ENCODE data around the gene ACTN1. TPM values are rescaled to one million over a fixed set of nuclear protein-coding genes. Genes with fewer than 3 reads are reported as not detected.

Gene ACTN1
- total and polyA plus RNA-seq, 2 experiments from 2014 or later, result 121 to 280 TPM

GRCh38 chr14:68877993-68878575 is 101.0 kb downstream of the ACTN1 start:
- no peaks in the 10 kb centered on the region for H3K27me3 ChIP-seq (ENCODE audit: insufficient read depth)
- H3K79me2 ChIP-seq (replicated peaks; ENCODE audit: insufficient read depth), result no peaks in the 10 kb centered on the region
- no peak for TF ChIP-seq NANOG (IDR thresholded peaks at IDR 0.05; ENCODE audit: borderline replicate concordance)
- TF ChIP-seq, protein P1, sequence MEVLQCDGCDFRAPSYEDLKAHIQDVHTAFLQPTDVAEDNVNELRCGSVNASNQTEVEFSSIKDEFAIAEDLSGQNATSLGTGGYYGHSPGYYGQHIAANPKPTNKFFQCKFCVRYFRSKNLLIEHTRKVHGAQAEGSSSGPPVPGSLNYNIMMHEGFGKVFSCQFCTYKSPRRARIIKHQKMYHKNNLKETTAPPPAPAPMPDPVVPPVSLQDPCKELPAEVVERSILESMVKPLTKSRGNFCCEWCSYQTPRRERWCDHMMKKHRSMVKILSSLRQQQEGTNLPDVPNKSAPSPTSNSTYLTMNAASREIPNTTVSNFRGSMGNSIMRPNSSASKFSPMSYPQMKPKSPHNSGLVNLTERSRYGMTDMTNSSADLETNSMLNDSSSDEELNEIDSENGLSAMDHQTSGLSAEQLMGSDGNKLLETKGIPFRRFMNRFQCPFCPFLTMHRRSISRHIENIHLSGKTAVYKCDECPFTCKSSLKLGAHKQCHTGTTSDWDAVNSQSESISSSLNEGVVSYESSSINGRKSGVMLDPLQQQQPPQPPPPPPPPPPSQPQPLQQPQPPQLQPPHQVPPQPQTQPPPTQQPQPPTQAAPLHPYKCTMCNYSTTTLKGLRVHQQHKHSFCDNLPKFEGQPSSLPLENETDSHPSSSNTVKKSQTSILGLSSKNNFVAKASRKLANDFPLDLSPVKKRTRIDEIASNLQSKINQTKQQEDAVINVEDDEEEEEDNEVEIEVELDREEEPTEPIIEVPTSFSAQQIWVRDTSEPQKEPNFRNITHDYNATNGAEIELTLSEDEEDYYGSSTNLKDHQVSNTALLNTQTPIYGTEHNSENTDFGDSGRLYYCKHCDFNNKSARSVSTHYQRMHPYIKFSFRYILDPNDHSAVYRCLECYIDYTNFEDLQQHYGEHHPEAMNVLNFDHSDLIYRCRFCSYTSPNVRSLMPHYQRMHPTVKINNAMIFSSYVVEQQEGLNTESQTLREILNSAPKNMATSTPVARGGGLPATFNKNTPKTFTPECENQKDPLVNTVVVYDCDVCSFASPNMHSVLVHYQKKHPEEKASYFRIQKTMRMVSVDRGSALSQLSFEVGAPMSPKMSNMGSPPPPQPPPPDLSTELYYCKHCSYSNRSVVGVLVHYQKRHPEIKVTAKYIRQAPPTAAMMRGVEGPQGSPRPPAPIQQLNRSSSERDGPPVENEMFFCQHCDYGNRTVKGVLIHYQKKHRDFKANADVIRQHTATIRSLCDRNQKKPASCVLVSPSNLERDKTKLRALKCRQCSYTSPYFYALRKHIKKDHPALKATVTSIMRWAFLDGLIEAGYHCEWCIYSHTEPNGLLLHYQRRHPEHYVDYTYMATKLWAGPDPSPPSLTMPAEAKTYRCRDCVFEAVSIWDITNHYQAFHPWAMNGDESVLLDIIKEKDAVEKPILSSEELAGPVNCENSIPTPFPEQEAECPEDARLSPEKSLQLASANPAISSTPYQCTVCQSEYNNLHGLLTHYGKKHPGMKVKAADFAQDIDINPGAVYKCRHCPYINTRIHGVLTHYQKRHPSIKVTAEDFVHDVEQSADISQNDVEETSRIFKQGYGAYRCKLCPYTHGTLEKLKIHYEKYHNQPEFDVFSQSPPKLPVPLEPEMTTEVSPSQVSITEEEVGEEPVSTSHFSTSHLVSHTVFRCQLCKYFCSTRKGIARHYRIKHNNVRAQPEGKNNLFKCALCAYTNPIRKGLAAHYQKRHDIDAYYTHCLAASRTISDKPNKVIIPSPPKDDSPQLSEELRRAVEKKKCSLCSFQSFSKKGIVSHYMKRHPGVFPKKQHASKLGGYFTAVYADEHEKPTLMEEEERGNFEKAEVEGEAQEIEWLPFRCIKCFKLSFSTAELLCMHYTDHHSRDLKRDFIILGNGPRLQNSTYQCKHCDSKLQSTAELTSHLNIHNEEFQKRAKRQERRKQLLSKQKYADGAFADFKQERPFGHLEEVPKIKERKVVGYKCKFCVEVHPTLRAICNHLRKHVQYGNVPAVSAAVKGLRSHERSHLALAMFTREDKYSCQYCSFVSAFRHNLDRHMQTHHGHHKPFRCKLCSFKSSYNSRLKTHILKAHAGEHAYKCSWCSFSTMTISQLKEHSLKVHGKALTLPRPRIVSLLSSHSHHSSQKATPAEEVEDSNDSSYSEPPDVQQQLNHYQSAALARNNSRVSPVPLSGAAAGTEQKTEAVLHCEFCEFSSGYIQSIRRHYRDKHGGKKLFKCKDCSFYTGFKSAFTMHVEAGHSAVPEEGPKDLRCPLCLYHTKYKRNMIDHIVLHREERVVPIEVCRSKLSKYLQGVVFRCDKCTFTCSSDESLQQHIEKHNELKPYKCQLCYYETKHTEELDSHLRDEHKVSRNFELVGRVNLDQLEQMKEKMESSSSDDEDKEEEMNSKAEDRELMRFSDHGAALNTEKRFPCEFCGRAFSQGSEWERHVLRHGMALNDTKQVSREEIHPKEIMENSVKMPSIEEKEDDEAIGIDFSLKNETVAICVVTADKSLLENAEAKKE (CRISPR knock-in tag; IDR thresholded peaks at IDR 0.05), result no peak
- no peak for TF ChIP-seq CREB1 (CRISPR knock-in tag; IDR thresholded peaks at IDR 0.05; ENCODE audit: low read depth)
- no peak for TF ChIP-seq POLR2AphosphoS5 (IDR thresholded peaks at IDR 0.05; ENCODE audit: low read depth)
- TF ChIP-seq ZNF114 (CRISPR knock-in tag; IDR thresholded peaks at IDR 0.05), result no peak
- no peak for TF ChIP-seq EZH2 (IDR thresholded peaks at IDR 0.05; ENCODE audit: low read depth, unreplicated experiment)
- H3F3A ChIP-seq (replicated peaks; ENCODE audit: low read depth), result no peaks in the 10 kb centered on the region
- H3K36me3 Mint-ChIP-seq (ENCODE audit: low read depth), result peaks cover 92% of the 10 kb centered on the region
- ATAC-seq (no peak), DNase-seq (ENCODE audit: low spot score) (no peak)
- no peak overlapping the region for H3K4me3 ChIP-seq
- no peaks in the 10 kb centered on the region; the same call in 2 of the 3 replicates for H3K4me1 Mint-ChIP-seq
- no peaks in the 10 kb centered on the region for H3K9me3 Mint-ChIP-seq
- no peak overlapping the region for H2AFZ ChIP-seq
- H3K9me2 ChIP-seq (ENCODE audit: insufficient read depth), result no peaks in the 10 kb centered on the region
- H3K4me1 ChIP-seq (ENCODE audit: insufficient read depth), result no peaks in the 10 kb centered on the region
- no peak overlapping the region for H3K27ac ChIP-seq (ENCODE audit: low read depth)
- no peak overlapping the region for H3K27ac Mint-ChIP-seq
- H4K20me1 ChIP-seq (replicated peaks; ENCODE audit: insufficient read depth), result 0 out of 2 replicates have a peak, but pooled peaks cover under 1% of the 10 kb centered on the region
- peaks cover 36% of the 10 kb centered on the region for H3K36me3 ChIP-seq (ENCODE audit: insufficient read depth)
- no peak overlapping the region; the same call in 2 of the 3 replicates for H3K4me3 Mint-ChIP-seq
- no peak overlapping the region for H3K4me2 ChIP-seq
- H3K27me3 Mint-ChIP-seq (ENCODE audit: insufficient read depth, low read depth, poor library complexity), result no peaks in the 10 kb centered on the region

- H3K9me3 Mint-ChIP-seq, result no peaks in the 10 kb centered on the region
- TF ChIP-seq ZNF331 (CRISPR knock-in tag; IDR thresholded peaks at IDR 0.05; ENCODE audit: low read depth) (no peak), EZH2phosphoT487 (IDR thresholded peaks at IDR 0.05; ENCODE audit: unreplicated experiment) (no peak)
- Histone ChIP-seq H4K20me1 (replicated peaks; ENCODE audit: insufficient read depth) (no peaks in the 10 kb centered on the region), H3K4me1 (ENCODE audit: insufficient read depth) (no peaks in the 10 kb centered on the region), H3F3A (replicated peaks; ENCODE audit: low read depth) (no peaks in the 10 kb centered on the region), H3K27ac (ENCODE audit: low read depth) (no peak overlapping the region), H3K4me2 (no peak overlapping the region), H3K27me3 (ENCODE audit: insufficient read depth) (no peaks in the 10 kb centered on the region), H3K36me3 (ENCODE audit: insufficient read depth) (peaks cover 37% of the 10 kb centered on the region), H2AFZ (no peak overlapping the region), H3K79me2 (replicated peaks; ENCODE audit: insufficient read depth) (no peaks in the 10 kb centered on the region), H3K9me2 (ENCODE audit: insufficient read depth) (no peaks in the 10 kb centered on the region), H3K4me3 (no peak overlapping the region)
- H3K4me3 Mint-ChIP-seq, result no peak overlapping the region; the same call in 2 of the 3 replicates
- no peak overlapping the region for H3K27ac Mint-ChIP-seq
- no peaks in the 10 kb centered on the region for H3K27me3 Mint-ChIP-seq (ENCODE audit: insufficient read depth, low read depth, poor library complexity)
- no peaks in the 10 kb centered on the region; the same call in 2 of the 3 replicates for H3K4me1 Mint-ChIP-seq
- DNase-seq (ENCODE audit: low spot score) (no peak), ATAC-seq (no peak)
- H3K36me3 Mint-ChIP-seq (ENCODE audit: low read depth), result peaks cover 92% of the 10 kb centered on the region
Measured at GRCh38 chr14:68876976-68877375, 102.1 kb downstream of the ACTN1 start.
